RKO (cell line): ENCODE measurements around the gene CGB8.
A peak's percentile ranks its signal among the peaks of the same experiment; 100 is the strongest.
"Not testable (repeated sequence)": the region's sequence is repeated elsewhere in the genome, so short reads cannot be mapped to it uniquely, and the experiment has no call there.

Source experiments
- DNase-seq: peaks from one replicate; pipeline ENCODE4 v3.0.0-alpha.2; 2016; ENCODE audit warnings: low spot score

The CGB8 gene

DNA sequence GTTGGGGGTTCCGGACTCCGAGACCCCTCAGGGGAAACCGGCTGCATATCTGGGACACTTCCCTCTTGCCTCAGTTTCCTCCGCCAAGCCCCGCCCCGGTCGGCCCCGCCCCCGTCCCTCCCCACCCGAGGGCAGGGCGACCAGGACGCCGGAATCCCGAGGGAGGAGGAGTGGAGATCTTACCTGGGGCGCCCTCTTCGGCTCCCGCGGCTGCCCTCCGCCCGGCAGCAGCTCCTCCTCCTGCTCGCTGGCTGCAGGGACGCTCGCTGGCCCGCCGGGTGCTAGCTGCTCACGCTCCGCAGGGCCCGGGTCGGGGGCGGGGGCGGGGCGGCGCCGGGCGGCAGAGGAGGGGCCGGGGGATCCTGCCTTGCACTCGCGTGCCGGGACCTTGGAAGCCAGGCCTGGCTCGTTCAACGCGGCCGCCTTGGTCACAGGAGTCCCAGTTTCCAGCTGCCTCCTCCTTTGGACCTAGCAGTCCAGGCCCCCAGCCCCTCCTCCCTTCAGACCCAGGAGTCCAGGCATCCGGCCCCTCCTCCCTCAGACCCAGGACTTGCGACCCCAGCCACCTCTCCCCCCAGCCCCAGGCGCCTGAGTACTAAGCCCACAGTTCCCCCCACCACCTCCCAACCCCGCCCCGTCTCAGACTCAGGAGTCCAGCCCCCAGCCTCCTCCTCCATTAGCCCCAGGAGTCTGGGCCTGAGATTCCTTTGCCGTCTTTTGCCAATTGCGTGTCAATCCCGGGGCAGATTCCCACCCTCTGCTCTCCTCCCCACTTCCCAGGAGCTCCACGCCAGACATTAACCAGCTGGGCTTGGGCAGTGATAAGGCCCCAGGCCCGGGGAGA, 16.1 kb upstream of the CGB8 start, which contains the start of gene NTF4:
TSS of gene NTF4 (minus strand) at position 51 of the 844 bp plus-strand sequence. CDS start 2,821 bp downstream, outside the sequence.
- DNase-seq, result no peak

DNA sequence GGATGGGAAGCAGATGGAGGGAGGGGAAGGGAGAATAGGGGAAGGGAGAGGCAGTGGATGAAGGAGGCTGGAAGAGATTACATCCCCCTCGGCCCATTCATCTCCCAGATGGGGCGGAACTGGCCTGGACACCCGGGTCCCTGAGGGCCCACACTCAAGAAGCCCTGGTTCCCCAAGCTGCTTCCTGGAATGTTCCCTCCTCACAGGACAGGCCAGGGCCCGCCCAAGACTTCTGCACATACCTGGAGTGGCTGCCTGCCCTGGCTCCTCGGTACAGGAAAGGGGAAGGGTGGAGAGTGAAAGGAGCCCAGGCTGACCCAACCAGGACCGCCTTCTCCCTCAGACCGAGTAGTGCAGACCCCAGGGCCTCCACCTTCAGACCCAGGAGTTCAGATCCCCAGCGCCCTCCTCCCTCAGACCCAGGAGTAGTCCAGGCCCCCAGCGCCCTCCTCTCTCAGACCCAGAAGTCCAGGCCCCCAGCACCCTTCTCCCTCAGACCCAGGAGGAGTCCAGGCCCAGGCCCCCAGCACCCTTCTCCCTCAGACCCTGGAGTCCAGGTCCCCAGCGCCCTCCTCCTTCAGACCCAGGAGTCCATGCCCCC, 15.2 kb upstream of the CGB8 start:
- no peak for DNase-seq

DNA sequence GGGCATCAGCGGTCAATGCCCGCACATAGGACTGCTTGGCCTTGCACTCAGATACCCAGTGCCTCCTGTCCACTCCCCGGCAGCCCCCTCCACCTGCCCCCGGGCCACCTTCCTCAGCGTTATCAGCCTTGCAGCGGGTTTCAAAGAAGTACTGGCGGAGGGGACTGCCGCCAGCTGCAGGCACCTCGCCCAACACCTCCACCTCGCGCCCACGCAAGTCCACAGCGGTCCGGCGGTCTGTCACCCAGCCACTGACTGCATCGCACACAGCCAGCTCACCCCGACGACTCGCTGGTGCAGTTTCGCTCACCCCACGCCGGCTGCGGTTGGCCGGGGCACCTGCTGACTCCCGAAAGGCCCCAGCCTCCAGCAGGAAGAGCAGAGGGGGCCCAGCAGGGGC, 12.5 kb upstream of the CGB8 start:
- DNase-seq, result no peak

DNA sequence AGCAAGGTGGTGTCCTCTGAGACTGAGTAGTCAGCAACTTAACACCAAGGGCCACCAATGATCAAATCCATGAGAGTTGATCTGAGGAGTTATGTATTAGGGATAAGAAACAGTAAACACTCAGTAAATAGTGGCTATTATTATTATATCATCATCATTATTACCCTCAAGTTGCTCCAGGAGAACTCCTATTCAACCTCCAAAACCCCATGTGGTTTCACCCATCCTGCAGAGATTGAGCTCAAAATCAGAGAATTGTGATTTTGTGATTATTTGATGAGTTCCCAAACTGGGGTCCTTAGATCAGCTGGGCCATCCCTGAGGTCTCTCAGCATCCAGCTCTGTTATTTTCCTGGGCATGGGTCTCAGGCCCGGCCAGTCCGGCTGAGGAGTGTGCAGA, 12.1 kb upstream of the CGB8 start:
- no peak for DNase-seq

DNA sequence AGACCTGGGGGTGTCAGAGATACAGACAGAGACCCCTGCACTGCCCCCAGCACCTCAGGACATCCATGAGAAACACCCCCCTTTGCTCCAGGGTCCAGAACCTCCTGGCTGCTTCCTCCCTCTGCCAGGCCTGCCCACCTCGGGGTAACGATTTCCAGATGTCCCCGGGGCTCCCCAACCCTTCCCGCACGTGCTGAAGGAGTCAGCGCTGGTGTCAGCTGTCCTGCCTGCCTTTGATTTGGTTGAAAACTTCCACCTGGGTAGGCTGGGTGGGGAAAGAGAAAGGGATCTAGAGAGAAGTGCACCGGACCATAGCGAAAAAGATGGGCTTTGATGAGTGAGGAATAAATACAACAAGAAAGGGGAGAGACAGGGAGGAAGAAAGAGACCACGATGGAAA, 10.1 kb upstream of the CGB8 start:
- no peak for DNase-seq

DNA sequence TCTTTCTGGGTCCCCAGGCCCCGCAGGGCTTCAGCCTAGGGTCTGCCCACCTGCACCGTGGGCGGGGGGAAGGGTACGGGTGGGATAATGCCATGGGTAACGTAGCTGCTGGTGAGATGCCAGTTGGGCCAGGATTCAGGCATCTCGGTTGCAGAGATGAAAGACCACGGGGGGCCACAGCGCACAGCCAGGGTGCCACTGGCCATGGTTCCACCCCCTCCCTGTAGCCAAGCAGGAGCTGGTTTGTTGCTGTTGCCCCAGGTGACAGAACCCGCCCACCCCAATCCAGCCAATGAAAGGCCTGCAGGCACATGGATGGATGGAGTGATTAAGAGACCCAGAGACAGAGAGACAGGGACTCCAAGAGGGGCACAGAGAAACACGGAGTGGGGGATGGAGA, 9.7 kb upstream of the CGB8 start:
- no peak for DNase-seq

DNA sequence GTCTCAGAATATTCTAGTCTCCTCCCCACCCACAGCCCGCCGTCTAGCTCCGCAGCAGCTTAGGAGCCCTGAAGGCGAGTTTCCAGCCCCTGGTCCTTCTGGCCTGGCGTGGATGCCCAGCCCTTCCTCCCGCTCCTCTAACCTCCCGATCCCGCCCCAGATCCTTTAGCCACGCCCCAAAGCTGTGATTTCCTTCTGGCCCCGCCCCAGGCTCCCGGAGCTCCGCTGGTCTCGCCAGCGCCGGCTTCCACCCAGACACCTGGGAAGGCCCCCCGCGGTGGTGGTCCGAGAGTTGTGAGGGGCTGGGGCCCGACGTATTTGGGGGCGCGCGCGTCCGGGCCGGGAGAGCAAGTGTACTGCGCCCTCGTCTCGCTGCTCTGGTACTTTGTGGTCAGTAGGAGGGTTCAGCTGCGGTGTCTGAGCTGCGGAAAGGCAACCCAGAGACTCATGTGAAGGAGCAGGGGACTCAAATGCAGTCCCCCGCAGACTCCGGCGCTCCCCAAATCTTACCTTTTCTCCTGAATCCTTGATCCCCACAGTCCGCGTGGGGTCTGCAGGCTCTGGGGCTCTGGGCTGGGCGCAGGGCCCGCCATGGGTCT, 8.8 kb upstream of the CGB8 start, which contains the start of gene CGB7:
TSS of gene CGB7 (minus strand) at position 114 of the 599 bp plus-strand sequence. CDS start 2,374 bp downstream, outside the sequence.
- no peak for DNase-seq

DNA sequence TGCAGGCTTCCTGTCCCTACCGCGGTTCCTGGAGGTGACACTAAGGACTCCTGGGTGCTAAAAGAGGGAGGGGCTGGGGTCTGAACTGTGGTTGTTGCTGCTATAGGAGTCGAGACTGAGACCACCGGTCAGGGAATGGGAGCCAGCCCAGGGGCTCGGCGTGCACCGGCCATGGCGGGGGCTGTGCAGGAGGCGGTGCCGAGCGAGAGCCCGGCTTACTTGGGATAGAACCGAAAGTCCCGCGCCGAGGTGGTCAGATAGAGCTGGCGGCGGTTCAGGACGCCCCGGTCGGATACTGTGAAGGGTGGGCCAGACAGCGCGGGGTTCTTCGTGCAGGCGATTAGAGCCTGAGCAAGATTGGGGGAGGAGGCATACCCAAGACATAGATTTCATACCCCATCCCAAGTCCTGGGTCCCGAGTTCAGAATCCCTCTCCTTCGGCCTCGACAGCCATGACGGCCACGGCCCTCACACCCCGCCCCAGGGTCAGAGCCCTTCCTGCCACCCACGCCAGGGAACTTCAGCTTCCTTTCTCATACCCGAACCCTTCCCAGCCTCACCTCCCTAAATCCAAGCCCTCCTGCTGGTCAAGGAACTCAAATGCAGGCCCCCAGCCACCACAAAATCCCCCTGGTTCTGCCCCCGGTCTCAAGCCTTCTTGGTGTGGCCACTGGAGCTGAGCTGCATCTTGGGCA, 8.1 kb upstream of the CGB8 start:
- not testable (repeated sequence) for DNase-seq

DNA sequence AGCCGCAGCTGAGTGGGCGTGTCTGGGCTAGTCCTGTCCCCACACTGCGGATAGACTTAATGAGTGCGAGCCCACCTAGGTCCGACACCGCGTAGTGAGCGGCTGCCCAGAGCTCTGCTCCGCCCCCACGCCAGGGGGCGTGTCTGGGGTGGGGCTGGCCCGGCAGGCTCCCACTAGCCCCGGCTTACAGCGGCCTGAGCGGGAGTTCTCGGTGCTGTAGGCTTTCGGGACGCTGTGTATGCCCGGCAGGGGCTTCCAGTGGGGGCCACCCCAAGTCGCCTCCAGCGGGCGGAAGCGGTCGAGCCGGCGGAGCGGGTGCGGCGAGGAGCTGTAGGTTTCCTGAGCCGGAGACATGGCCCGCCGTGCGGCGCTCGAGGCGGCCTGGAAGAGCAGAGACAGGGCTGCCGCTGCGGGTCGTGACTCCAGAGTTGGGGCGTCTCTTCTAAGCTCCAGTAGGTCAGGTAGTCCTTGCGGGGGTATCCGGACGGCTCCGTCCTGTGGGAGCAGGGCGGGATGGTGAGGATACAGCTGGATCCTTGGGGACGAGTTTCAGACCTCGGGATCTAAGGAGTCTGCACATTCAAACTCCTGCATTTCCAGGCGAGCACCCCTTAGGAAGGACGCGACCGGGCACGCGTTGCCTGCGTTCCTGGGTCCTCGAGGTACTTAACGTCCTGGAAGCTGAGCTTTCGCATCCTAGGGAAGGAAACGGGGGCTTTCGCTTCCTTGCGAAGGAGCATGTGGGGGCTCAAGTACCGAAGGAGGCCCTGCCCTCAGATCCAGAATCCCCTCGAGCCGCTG, 7.4 kb upstream of the CGB8 start:
- DNase-seq, result no peak

DNA sequence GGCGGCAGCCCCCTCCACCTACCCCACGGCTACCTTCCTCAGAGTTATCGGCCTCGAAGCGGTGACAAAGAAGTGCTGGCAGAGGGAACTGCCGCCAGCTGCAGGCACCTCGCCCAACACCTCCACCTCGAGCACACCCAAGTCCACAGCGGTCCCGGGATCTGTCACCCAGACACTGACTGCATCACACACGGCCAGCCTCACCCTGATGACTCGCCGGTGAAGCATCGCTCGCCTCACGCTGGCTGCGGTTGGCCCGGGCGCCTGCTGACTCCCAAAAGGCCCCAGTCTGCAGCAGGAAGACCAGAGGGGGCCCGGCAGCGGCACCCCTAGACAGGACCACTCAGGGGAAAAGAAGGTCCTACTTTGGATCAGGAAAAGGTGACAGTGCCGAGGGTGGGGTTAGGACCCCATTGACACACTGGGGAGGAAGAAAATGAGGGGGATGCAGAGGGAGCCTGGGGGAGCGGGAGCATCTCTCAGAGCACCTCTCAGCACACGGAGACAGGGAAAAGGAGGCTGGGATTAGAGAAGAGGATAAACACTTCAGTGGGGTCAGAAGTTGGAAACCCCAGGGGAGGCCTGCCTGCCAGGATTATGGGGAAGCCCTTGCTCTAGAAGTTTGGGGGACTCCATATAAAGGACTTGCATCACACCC, 1.6 kb upstream of the CGB8 start:
- DNase-seq, result peak; percentile 70

DNA sequence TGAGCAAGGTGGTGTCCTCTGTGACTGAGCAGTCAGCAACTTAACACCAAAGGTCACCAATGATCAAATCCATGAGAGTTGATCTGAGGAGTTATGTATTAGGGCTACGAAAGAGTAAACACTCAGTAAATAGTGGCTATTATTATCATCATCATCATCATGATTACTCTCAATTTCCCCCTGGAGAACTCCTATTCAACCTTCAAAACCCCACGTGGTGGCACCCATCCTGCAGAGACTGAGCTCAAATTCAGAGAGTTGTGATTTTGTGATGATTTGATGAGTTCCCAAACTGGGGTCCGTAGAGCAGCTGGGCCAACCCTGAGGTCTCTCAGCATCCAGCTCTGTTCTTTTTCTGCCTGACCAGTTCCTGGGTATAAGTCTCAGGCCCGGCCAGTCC, 923 bp upstream of the CGB8 start:
- not testable (repeated sequence) for DNase-seq

DNA sequence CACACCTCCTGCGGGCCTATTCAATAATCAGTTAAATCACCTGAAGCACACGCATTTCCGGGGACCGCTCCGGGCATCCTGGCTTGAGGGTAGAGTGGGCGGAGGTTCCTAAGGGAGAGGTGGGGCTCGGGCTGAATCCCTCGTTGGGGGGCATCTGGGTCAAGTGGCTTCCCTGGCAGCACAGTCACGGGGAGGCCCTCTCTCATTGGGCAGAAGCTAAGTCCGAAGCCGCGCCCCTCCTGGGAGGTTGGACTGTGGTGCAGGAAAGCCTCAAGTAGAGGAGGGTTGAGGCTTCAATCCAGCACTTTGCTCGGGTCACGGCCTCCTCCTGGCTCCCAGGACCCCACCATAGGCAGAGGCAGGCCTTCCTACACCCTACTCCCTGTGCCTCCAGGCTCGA, 5.4 kb downstream of the CGB8 start, which contains the start of gene CGB5:
TSS of gene CGB5 (plus strand) at position 301 of the 400 bp plus-strand sequence. CDS start 362 bp downstream, outside the sequence.
- DNase-seq, result not testable (repeated sequence)

DNA sequence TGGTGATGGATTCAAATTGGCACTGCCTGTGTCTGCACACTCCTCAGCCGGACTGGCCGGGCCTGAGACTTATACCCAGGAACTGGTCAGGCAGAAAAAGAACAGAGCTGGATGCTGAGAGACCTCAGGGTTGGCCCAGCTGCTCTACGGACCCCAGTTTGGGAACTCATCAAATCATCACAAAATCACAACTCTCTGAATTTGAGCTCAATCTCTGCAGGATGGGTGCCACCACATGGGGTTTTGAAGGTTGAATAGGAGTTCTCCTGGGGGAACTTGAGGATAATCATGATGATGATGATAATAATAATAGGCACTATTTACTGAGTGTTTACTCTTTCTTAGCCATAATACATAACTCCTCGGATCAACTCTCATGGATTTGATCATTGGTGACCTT, 6.2 kb downstream of the CGB8 start:
- not testable (repeated sequence) for DNase-seq

DNA sequence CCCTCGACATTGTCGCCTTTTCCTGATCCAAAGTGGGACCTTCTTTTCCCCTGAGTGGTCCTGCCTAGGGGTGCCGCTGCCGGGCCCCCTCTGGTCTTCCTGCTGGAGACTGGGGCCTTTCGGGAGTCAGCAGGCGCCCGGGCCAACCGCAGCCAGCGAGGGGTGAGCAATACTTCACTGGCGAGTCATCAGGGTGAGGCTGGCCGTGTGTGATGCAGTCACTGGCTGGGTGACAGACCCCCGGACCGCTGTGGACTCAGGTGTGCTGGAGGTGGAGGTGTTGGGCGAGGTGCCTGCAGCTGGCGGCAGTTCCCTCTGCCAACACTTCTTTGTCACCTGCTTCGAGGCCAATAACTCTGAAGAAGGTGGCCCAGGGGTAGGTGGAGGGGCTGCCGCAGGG, 6.7 kb downstream of the CGB8 start:
- no peak for DNase-seq

DNA sequence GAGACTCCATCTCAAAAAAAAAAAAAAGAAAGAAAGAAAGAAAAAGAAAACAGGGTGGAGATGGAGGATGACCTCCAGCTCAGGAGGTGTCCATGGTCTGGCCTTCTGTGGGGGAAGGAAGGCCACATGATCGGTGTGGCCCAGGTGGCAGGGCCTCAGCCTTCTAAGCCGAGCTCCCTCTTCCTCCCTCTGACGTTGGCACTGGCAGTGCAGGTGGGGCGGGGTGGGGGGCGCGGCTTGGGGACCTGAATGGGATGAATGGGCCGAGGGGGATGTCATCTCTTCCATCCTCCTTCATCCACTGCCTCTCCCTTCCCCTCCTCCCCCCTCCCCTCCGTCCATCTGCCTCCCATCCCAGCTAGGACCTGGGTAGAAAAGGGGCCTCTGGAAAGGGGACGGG, 9.2 kb downstream of the CGB8 start:
- DNase-seq, result not testable (repeated sequence)

DNA sequence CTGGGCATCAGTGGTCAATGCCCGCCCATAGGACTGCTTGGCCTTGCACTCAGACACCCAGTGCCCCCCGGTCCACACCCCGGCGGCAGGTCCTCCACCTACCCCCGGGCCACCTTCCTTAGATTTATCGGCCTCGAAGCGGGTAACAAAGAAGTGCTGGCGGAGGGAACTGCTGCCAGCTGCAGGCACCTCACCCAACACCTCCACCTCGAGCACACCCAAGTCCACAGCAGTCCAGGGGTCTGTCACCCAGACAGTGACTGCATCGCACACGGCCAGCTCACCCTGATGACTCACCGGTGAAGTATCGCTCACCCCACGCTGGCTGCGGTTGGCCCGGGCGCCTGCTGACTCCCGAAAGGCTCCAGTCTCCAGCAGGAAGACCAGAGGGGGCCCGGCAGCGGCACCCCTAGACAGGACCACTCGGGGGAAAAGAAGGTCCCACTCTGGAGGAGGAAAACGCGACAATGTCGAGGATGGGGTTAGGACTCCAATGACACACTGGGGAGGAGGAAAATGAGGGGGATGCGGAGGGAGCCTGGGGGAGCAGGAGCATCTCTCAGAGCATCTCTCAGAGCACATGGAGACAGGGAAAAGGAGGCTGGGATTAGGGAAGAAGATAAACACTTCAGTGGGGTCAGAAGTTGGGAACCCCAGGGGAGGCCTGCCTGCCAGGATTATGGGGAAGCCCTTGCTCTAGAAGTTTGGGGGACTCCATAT, 10.2 kb downstream of the CGB8 start:
- peak; percentile 87 for DNase-seq

DNA sequence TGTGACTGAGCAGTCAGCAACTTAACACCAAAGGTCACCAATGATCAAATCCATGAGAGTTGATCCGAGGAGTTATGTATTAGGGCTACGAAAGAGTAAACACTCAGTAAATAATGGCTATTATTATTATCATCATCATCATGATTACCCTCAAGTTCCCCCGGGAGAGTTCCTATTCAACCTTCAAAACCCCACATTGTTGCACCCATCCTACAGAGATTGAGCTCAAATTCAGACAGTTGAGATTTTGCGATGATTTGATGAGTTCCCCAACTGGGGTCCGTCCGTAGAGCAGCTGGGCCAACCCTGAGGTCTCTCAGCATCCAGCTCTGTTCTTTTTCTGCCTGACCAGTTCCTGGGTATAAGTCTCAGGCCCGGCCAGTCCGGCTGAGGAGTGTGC, 10.8 kb downstream of the CGB8 start:
- DNase-seq, result not testable (repeated sequence)

DNA sequence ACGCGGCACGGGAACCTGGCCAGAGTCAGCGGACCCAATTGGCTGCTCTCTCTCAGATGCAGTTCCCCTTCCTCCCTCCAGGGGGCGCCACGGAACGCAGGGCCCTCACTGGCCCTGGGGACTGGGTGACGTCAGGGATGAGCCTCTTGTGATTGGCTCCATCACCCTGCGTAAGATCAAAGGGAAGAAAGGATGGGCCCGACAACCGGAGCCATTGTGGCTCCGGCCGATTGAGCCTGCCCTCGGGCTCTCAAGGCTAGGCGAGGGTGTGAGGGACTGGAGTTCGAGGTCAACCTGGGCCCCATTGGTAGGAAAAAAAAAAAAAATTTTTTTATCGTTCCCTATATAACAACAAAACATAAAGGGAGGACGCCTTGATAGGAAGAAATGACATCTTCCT, 12.1 kb downstream of the CGB8 start, which contains the start of gene CGB1:
TSS of gene CGB1 (minus strand) at position 81 of the 400 bp plus-strand sequence. CDS start 184 bp downstream, outside the sequence.
- peak; percentile 44 for DNase-seq

DNA sequence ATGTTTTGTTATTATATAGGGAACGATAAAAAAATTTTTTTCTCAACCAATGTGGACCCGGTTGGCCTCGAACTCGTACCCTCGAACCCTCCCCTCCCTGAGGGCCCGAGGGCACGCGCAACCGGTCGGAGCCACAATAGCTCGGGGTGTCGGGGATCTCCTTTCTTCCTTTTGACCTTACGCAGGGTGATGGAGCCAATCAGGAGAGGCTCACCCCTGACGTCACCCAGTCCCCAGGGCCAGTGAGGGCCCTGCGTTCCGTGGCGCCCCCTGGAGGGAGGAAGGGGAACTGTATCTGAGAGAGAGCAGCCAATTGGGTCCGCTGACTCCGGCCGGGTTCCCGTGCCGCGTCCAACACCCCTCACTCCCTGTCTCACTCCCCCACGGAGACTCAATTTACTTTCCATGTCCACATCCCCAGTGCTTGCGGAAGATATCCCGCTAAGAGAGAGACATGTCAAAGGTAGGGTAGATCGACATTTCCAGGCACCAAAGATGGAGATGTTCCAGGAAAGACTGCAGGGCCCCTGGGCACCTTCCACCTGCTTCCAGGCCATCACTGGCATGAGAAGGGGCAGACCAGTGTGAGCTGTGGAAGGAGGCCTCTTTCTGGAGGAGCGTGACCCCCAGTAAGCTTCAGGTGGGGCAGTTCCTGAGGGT, 17.1 kb downstream of the CGB8 start, which contains the start of gene CGB2:
TSS of gene CGB2 (plus strand) at position 249 of the 660 bp plus-strand sequence. CDS start at position 455, 206 bp downstream.
- DNase-seq, result not testable (repeated sequence)
